ENCODE measurements around the gene ARHGEF40. TPM values are rescaled to one million over a fixed set of nuclear protein-coding genes. Genes with fewer than 3 reads are reported as not detected.

The ARHGEF40 gene
- polyA plus RNA-seq, 3 donors: 71.6 to 86.6 (median 78.4) TPM

DNA sequence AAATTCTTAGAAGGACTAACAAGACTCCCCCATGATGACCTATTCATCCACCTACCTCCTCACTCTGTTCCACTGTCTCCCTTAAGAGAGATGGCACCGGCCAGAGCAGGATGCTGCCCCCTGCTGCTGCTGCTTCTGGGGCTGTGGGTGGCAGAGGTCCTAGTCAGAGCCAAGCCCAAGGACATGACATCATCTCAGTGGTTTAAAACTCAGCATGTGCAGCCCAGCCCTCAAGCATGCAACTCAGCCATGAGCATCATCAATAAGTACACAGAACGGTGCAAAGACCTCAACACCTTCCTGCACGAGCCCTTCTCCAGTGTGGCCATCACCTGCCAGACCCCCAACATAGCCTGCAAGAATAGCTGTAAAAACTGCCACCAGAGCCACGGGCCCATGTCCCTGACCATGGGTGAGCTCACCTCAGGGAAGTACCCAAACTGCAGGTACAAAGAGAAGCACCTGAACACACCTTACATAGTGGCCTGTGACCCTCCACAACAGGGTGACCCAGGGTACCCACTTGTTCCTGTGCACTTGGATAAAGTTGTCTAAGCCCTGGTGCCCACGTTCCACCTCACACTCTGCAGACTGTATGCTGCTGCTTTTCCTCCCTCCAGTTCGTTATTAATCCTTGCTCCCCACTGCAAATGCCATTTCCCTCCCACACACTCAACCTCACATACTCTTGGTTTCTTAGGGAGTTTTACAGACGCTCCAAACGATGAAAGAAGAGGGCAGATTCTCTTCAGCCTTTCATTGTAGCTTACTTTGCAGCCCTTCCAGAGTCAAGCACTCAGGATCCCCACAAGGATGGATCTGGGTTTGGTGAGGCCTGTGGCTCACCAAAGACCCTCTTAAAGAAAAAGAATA, 12.1 kb upstream of the ARHGEF40 start, which contains the start of gene RNASE8:
Gene RNASE8 (plus strand): TSS at position 20 of the 873 bp plus-strand sequence. CDS start 71 bp downstream, at position 91.
- no peak for DNase-seq

DNA sequence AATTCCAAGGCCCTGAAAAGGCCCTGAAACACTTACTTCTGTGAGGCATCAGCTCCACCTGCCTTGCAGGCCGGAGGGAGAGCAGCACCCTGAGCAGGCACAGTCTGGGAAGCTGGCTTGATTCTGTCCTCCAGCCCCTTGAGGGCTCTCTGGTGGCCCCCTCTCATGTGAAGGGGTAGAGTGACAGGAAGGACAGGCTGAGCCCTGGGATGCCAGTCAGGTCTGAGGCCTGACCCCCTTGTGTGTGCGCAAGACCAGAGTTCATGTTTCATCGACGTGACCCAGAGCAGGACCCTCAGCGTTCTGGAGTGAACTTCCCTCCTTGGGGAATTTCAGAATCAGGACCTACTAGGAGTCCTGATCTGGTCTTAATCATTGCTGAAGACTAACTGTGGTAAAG, 11.2 kb upstream of the ARHGEF40 start:
- DNase-seq: no peak

DNA sequence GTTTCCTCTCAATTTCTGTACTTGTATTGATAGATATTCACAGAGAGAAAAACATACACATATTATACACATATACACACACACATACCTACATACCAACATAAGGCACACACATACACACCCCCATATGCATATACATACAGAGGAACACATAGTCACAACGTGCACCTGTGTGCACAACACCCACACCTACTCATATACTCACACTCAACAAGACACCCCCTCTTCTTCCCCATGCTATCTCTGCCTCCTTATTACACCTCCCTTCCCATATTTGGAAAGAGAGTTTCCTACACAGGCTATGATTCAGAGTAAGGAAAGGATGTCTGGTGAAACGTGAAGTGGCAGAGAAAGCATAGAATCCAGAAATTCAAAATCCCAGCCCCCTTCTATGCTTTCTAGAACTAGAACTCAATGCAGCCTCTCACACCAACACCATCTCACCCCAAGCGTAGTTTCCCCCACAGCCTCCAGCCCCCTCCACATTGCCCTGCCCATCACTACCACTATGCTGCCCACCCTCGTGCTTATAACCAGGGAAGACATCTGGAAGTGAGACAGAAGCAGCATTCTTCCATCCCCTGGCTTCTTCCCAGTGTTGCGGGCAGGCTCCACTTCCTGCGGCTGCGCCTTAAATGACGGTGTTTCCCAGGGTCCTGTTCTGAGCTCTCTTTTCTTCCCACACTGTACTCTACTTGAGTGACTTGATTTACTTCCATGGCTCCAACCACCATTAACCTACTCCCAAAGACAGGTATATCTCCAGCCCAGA, 10.1 kb upstream of the ARHGEF40 start:
- no peak for DNase-seq

DNA sequence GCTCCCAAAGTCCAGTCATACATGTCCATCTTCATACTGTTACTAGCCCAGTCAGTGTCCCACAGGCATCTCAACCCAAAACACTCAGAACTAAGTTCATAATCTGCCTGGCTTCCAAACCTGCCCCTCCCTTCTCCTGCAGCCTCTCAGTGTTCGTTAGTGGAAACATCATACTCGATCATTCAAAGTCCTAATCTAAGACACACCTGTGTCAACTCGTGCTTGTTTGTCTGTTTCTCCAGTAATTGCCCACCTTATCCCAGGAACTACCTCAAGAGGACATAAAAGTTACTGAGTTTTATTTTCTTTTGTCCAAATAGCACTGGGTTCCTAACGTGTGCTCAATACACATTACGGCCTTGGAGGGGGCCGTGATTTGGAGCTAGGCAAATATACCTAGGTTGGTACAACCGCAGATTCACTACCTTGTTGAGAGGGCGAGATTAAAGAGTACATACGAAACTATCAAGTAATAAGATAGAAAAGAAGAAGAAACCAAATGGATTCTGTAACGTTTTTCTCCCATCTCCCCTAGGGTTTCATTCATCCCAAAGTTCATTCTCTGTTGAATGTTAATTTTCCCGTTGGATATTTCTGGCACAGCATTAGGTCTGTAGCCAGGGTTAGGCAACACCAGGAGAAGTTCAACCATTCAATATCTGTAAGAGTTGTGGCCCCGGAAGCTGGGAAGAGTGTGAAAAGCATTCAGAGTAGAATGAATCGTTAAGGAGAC, 9.3 kb upstream of the ARHGEF40 start:
- no peak for DNase-seq

DNA sequence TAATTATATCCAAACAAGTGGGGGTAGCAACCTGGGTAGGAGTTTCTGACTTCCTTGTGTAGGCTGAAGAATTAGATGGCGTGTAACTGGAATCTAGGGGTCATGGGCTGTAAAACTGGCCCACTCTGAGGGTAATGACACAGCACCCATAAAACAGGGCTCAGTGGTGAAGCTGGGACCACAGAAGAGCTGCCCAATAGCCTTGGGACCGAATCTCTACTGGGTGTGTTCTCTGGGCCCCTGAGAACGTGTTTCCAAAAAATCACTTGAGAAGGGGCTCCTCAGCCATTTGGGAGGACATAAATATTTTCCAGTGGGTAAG, 8.8 kb upstream of the ARHGEF40 start:
- DNase-seq: no peak

DNA sequence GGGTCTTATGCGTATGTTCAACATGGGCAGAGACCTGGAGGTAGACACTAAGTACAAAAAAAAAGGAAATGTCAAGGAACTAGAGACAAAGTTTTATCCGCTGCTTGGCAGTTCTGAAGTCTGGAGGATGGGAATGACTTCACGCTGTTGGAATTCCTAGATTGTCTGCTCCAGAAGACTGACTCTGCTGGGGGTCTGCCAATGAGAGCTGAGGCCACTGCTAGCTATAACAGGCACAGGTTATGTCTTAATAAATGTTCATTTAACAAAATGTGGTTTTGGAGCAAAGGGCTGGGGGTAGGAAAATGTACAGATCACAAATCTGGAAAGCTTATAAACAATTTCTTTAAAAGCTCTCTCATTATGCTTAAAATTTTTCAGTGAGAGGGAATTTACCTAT, 6.6 kb upstream of the ARHGEF40 start:
- peak; percentile 28 for DNase-seq

DNA sequence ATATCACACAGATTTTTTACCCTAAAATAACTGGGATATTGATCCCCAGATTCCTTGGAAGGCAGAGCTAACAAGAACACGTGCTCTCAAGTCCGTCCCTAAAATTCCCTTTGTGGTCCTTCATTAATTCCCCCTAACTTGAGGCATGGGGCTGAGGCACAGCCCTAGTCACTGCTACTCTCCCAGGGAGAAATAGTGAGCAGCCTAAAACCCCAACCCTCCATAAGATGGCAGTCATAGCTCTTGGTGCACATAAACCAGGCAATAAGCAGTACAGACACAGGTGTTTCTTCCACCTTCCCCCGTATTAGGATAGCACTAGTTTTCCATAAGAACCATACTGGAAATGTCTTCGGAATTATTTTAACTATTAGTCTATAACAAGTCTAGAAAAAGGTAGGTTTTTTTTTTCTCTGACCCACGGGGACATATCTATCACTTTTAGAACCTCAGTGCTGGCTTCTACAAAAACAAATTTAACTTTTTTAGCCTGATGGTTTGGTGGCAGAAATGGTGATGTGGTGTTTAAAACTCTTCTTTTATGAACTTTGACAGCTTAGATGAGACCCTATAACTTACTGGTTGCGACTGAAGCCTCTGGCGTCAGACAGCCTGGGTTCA, 3.1 kb upstream of the ARHGEF40 start:
- no peak for DNase-seq

DNA sequence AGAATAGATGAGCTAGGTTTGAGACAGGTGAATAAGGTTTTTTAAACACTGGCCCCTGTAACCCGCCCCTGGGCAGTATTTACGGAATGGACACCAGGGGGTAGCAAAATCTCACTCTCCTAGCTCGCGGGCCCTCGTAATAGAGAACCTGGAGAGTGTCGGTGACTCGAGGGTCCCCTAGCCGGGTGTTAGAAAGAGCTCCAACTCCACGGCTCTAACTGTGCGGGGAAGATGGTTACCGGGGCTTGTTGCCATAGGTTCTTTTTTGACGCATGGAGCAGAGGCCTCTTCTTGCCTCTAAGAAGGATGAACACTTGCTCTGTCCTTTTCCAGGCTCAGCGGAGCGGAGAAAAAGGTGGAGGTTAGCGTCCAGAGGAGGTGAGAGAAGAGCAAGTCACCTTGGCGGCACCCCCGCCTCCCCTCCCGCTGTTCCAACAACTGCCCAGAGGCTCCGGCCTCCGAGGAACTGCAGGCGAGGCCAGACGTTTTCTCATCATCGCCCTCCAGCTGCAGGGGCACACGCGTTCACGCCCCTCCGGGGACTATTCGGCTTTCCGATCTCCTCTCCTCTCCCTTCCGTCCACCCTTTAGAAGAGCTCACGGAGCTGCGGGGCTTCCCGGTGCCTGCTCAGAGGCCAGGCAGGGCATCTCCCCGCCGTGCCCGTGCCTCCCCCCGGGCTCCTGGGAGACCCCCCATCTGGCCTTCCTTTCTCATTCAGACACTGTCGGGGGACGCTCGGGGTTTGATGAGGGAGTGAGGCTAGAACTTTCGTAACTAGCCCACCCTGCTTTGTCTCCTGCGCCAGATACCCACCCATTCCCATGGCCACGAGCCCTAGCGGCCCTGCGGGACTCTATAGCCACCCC, 1.4 kb upstream of the ARHGEF40 start:
- DNase-seq: peak; percentile 74

DNA sequence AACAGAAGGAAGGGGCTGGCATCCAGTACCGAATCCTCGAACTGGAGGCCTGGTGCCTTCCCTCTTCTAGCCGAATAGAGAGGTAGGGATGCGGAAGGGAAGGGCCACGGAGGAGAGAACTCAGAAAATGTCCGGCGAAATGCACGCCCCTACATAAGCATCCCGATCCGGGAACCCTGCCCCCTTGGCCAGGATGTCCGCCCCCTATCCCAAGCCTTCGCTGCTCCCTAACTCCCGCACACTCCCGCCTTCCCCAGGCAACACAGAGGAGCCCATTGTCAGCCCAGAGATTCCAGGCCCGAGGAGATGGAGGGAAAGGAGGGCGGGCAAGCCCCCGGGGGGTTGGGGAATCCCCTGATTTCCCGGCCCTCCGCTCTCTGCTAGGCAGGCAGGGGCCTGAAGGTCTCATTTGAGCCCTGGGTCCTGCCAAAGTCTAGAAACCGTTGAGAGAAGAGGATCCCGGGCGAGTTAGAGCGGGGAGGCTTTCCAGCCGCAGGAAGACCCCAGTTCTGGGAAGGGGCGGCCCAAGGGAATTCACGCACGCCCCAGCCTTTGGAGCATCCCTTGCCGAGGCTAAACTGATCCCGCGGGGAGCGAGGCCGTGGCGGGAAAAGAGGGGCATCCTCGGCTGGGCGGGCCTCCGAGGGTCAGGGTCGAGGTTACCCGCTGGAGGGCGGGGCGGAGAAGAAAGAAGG, 569 bp upstream of the ARHGEF40 start:
- DNase-seq: no peak

DNA sequence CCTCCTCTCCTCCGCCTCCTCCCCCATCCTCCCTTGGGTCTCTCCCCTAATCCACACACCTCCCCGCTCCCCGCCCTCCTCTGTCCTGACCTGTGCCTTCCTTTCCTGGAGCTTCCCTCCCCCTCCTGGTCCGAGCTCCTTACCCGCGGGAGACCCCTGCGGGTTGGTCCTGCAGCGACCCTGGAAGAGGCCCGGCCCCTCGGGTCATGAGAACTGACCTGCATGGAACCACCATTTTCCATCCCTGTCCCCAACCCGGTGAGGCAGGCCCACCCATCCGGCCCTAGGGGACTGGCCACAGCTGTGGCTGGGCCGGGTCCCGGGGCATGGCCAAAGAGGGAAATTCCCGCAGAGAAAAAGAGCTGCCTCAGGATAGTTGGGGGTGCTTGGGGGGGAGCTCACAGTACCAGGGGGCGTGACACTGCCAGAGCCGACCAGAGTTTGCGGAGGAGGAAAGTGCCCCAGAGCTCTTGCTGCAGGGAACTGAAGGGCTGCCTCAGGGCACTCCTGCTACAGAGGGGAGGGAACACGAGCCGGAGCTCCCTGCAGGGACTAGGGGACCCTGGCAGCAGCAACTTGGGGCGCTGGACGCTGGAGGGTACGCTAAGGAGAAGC, 613 bp downstream of the ARHGEF40 start:
- DNase-seq: peak; percentile 79

DNA sequence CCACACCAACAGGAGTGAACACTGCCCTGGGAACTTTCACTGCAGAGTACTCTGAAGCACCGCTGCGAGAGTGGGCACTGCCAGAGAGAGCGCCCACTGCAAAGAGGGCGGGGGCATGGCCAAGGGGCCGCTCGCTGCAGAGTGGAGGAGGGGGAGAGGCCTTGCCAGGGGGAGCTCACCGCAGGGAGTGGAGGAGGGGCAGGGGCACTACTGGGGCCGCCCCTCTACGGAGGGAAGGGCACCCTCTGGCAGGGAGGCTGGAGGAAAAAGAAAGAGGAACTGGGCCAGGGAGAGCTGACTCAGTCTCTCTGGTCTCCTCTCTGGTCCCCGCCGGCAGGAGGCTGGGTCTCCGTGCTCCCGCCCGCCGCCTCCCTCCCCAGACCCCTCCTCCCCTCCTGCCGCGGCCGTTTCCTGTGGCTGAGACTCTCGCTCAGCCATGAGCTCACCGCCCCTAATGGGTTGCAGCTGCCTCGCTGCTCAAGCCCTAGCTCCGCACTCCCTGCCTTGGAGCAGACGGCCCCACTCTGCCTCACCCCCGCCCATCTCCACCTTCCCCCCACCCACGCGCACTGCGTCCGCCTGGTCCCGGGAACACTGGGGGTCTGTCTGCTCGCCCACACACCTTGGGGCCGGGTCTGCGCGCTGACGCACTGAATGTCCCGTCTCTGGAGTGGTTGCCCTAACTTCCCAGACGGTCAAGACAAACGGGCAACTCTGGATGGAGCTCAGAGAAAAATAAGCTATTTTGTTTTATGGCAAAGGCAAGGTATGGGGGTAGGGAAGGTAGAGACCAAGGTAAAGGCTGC, 1.3 kb downstream of the ARHGEF40 start:
- peak; percentile 94 for DNase-seq

DNA sequence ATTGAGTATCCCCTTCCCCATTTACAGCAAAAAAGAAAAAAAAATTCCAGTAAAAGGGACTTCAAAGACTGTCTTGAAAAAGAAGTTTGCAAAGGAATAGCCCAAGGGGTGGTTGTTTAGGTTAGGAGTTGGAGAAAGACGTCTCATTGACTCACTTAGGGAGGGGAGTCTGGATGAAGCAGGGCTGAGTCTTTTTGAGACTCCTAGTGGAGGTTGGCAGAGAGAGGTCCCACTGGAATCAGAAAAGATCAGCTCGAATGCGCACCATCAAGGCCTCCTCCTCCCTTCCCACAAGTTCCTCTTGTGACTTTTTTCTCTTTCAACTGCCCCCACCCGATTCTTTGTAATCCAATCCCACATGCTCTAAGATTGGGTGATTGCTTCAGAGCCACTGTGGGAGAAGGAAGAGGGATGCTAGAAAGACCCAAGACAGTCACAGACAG, 1.9 kb downstream of the ARHGEF40 start:
- DNase-seq: no peak

DNA sequence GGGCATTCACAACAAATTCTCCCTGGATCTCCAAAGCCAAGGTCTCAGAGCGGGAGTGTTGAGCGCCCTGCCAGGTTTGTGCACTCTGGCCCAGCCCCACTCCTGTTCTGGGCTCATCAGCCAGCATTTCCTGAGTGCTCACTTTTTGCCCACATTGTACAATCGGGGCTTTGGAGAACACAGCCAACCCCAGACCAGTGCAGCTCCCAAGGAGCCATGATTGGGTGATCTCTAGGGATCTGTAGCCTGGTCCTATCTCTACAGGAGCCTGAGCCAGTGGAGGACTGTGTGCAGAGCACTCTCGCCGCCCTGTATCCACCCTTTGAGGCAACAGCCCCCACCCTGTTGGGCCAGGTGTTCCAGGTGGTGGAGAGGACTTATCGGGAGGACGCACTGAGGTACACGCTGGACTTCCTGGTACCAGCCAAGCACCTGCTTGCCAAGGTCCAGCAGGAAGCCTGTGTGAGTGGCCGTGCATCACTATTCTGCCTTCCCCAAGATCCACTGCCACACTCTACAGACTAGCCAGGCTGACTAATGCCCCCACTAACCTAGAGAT, 2.8 kb downstream of the ARHGEF40 start:
- DNase-seq: no peak

DNA sequence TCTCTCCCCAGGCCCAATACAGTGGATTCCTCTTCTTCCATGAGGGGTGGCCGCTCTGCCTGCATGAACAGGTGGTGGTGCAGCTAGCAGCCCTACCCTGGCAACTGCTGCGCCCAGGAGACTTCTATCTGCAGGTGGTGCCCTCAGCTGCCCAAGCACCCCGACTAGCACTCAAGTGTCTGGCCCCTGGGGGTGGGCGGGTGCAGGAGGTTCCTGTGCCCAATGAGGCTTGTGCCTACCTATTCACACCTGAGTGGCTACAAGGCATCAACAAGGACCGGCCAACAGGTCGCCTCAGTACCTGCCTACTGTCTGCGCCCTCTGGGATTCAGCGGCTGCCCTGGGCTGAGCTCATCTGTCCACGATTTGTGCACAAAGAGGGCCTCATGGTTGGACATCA, 3.8 kb downstream of the ARHGEF40 start:
- no peak for DNase-seq

DNA sequence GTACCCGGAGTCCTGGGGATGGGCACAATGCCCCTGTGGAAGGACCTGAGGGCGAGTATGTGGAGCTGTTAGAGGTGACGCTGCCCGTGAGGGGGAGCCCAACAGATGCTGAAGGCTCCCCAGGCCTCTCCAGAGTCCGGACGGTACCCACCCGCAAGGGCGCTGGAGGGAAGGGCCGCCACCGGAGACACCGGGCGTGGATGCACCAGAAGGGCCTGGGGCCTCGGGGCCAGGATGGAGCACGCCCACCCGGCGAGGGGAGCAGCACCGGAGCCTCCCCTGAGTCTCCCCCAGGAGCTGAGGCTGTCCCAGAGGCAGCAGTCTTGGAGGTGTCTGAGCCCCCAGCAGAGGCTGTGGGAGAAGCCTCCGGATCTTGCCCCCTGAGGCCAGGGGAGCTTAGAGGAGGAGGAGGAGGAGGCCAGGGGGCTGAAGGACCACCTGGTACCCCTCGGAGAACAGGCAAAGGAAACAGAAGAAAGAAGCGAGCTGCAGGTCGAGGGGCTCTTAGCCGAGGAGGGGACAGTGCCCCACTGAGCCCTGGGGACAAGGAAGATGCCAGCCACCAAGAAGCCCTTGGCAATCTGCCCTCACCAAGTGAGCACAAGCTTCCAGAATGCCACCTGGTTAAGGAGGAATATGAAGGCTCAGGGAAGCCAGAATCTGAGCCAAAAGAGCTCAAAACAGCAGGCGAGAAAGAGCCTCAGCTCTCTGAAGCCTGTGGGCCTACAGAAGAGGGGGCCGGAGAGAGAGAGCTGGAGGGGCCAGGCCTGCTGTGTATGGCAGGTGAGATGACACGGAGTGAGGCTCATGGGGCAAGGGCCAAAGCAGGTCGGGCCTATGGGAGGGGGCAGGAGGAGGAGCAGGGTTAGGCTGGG, 4.5 kb downstream of the ARHGEF40 start:
- no peak for DNase-seq

DNA sequence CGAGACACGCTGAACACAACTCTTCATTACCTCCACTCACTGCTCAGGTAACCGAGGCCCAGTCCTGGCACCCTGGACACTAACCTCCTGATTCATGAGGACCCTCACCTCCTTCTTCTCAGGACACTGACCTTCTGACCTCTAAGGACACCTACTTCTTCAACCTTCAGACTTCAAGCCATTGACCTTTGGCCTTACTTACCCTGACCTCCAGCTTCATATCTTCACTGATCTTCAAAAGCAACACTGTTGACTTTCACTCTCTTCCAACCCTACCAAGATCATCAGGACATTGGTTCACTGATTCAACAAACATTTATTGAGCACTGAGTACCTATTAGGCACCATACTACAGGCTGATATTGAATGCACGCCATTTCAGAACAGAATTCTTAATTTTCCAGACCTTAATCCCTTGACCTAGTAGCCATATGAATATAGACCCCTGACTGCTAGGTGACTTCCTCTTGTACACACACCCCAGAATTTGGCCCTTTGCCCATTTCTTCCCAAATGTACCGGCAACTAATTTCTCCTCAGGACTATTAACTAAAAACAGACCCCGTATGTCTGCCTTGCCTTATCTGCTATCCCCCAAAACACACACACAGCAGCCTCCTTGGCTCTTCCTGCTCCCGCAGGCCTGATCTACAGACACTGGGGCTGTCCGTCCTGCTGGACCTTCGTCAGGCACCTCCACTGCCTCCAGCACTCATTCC, 5.8 kb downstream of the ARHGEF40 start:
- DNase-seq: no peak

DNA sequence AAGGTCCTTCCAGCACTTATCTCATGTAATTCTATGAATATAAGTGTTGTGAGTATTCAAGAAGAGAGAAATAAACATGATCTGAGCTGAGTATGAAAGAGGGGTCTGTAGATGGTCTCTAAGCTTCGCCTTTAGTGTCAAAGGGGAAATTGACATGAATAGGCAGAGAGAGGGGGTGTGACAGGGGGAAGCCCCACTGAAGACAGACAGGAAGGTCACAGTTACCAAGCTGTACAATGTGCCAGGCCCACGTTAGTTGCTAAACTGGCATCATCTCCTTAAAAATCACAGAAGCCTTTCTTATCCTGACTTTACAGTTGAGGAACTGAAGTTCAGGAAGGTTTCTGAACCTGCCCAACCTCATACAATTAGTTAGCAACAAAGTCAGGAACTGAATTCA, 7.6 kb downstream of the ARHGEF40 start:
- no peak for DNase-seq

All from renal pelvis (tissue), 4 donors.